SU-DHL-6 (cell line): ENCODE data around the gene STIMATE.

ENCODE experiments used
- H2AFZ ChIP-seq: fragments of 200-600 bp; sonication (generic); 2 replicates; pipeline ENCODE4 v1.6.1; 2014; ENCODE audit warnings: low read depth, mild to moderate bottlenecking, moderate library complexity, mixed read lengths, antibody characterized with exemption, low read length; ENCODE audit not compliant: severe bottlenecking
- H3F3A ChIP-seq: fragments of 200-600 bp; shearing (Covaris generic); 2 replicates; pipeline ENCODE4 v1.6.0; 2016; ENCODE audit warnings: antibody characterized with exemption, mild to moderate bottlenecking; ENCODE audit not compliant: insufficient read depth
- H3K27ac ChIP-seq: fragments of 200-600 bp; sonication (generic); 2 replicates; pipeline ENCODE4 v1.5.1; 2016; ENCODE audit warnings: low read depth, mild to moderate bottlenecking, low read length, moderate library complexity, mixed read lengths
- H3K27me3 ChIP-seq: fragments of 200-600 bp; sonication (generic), shearing (Covaris generic); 2 replicates; pipeline ENCODE4 v1.6.0; 2014; ENCODE audit warnings: mild to moderate bottlenecking, low read length
- H3K36me3 ChIP-seq: fragments of 200-600 bp; sonication (generic); 2 replicates; pipeline ENCODE4 v1.6.1; 2014; ENCODE audit warnings: mild to moderate bottlenecking, low read length, mixed read lengths
- H3K4me2 ChIP-seq: fragments of 300-600, 200-600 bp; shearing (Covaris generic), sonication (generic); 2 replicates; pipeline ENCODE4 v1.6.0; 2014; ENCODE audit warnings: low read length, low read depth, mild to moderate bottlenecking; ENCODE audit not compliant: poor library complexity, severe bottlenecking
- H3K4me3 ChIP-seq: fragments of 200-600 bp; sonication (generic); 2 replicates; pipeline ENCODE4 v1.5.1; 2014; ENCODE audit warnings: antibody characterized with exemption, low read length, mild to moderate bottlenecking, mixed read lengths; ENCODE audit not compliant: insufficient read depth, poor library complexity, severe bottlenecking
- H3K79me2 ChIP-seq: fragments of 200-600 bp; sonication (generic); 2 replicates; pipeline ENCODE4 v1.6.1; 2014; ENCODE audit warnings: mild to moderate bottlenecking, low read length, moderate library complexity; ENCODE audit not compliant: insufficient read depth
- H3K9ac ChIP-seq: fragments of 200-600 bp; sonication (generic); 2 replicates; pipeline ENCODE4 v1.7.0; 2014; ENCODE audit warnings: mild to moderate bottlenecking, low read length
- H3K9me2 ChIP-seq: fragments of 200-600 bp; sonication (generic); replicated peaks from 2 replicates; pipeline ENCODE4 v1.6.1; 2014; ENCODE audit warnings: low read length; ENCODE audit not compliant: insufficient read depth
- H3K9me3 ChIP-seq: fragments of 200-600 bp; sonication (generic); 2 replicates; pipeline ENCODE4 v1.6.1; 2014; ENCODE audit warnings: low read length, mixed read lengths; ENCODE audit not compliant: insufficient read depth
- H4K20me1 ChIP-seq: fragments of 200-600 bp; sonication (generic); 2 replicates; pipeline ENCODE4 v1.6.1; 2014; ENCODE audit warnings: low read depth, mild to moderate bottlenecking, antibody characterized with exemption, low read length, moderate library complexity, mixed read lengths
- CTCF ChIP-seq: fragments of 200-600 bp; sonication (generic); IDR thresholded peaks from one replicate; pipeline ENCODE4 v1.5.1; 2017; ENCODE audit warnings: antibody characterized with exemption, mild to moderate bottlenecking, low read length, moderate library complexity; ENCODE audit not compliant: insufficient read depth, poor library complexity, severe bottlenecking
- EZH2phosphoT487 ChIP-seq: fragments of 200-600 bp; sonication (generic), shearing (Covaris generic); conservative IDR thresholded peaks from 2 replicates; pipeline ENCODE4 v1.6.1; 2018; ENCODE audit warnings: mild to moderate bottlenecking, antibody characterized with exemption, low read length, moderate library complexity, mixed read lengths

Gene STIMATE

GRCh38 chr3:52843108-52843865 is 54.1 kb downstream of the STIMATE start:
- no peaks in the 10 kb centered on the region for H3K36me3 ChIP-seq
- H2AFZ ChIP-seq = no peak overlapping the region
- no peaks in the 10 kb centered on the region for H3K9me2 ChIP-seq
- no peaks in the 10 kb centered on the region for H3K79me2 ChIP-seq
- TF ChIP-seq EZH2phosphoT487 (no peak), CTCF (no peak)
- no peaks in the 10 kb centered on the region for H3K9me3 ChIP-seq
- no peak overlapping the region for H3K9ac ChIP-seq
- H3K27me3 ChIP-seq = no peaks in the 10 kb centered on the region
- H3K27ac ChIP-seq = no peak overlapping the region
- no peak overlapping the region for H3K4me2 ChIP-seq
- no peaks in the 10 kb centered on the region for H3F3A ChIP-seq
- H3K4me3 ChIP-seq = no peak overlapping the region
- H4K20me1 ChIP-seq = no peaks in the 10 kb centered on the region

DNA sequence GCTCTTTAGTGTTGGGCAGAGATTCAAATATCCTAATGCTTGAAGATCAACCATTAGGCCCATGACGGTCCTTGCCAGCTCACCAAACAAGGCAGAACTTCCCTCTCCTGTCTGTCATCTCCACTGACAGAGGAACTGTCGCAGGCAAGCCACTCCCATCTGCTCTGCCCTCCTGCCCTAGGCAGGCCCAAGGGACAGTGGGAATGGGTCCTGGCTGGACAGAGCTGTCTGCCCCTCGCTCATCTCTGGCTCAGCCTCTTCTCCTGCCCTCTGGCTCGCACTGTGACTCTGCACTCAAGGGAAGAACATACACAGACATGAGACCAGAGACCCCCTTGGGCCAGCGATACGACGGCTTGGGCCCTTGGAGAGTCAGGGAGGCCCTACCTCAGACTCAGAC is 54.9 kb downstream of the STIMATE start:
- no peak overlapping the region for H3K4me3 ChIP-seq
- H3F3A ChIP-seq = no peaks in the 10 kb centered on the region
- no peaks in the 10 kb centered on the region for H4K20me1 ChIP-seq
- no peaks in the 10 kb centered on the region for H3K9me2 ChIP-seq
- no peaks in the 10 kb centered on the region for H3K9me3 ChIP-seq
- no peak overlapping the region for H3K4me2 ChIP-seq
- no peak overlapping the region for H3K9ac ChIP-seq
- H3K27me3 ChIP-seq = no peaks in the 10 kb centered on the region
- no peak overlapping the region for H3K27ac ChIP-seq
- TF ChIP-seq EZH2phosphoT487 (no peak), CTCF (no peak)
- H3K79me2 ChIP-seq = no peaks in the 10 kb centered on the region
- no peak overlapping the region for H2AFZ ChIP-seq
- H3K36me3 ChIP-seq = no peaks in the 10 kb centered on the region

DNA sequence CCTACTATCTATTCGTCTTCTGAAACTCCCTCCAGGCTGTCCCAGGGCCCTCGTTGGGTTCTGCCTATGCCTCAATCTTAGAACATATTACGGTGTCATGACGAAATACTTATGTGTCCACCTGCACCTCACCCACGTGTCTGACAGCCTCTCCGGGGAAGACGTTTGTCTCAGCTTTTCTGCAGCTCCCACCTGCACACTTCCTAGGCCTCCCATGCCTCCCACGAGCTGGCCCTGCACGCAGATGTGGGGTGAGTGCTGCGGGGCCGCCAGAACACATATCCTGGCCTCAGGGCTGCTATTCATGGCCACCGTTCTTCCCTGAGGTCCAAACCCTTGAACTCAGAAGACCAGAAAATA is 55.4 kb downstream of the STIMATE start:
- no peak overlapping the region for H3K9ac ChIP-seq
- no peaks in the 10 kb centered on the region for H3K27me3 ChIP-seq
- H3K9me2 ChIP-seq = no peaks in the 10 kb centered on the region
- no peak overlapping the region for H2AFZ ChIP-seq
- TF ChIP-seq EZH2phosphoT487 (no peak), CTCF (no peak)
- H3F3A ChIP-seq = no peaks in the 10 kb centered on the region
- no peaks in the 10 kb centered on the region for H3K36me3 ChIP-seq
- no peaks in the 10 kb centered on the region for H4K20me1 ChIP-seq
- no peaks in the 10 kb centered on the region for H3K79me2 ChIP-seq
- H3K27ac ChIP-seq = no peak overlapping the region
- H3K9me3 ChIP-seq = no peaks in the 10 kb centered on the region
- no peak overlapping the region for H3K4me2 ChIP-seq
- no peak overlapping the region for H3K4me3 ChIP-seq
